GM23248 (cell line): Measurements from ENCODE around the gene SRD5A3. TPM values are rescaled to one million over a fixed set of nuclear protein-coding genes. Genes with fewer than 3 reads are reported as not detected.
"Not testable (repeated sequence)": the region's sequence is repeated elsewhere in the genome, so short reads cannot be mapped to it uniquely, and the experiment has no call there.

Experiments
- DNase-seq: peaks from one replicate; pipeline ENCODE4 v3.0.0-alpha.2; 2015
- H2AFZ ChIP-seq: fragments of 200-600 bp; sonication (generic); 2 replicates; pipeline ENCODE4 v1.6.1; 2016; ENCODE audit warnings: antibody characterized with exemption
- H3F3A ChIP-seq: fragments of 200-600 bp; sonication (generic); 2 replicates; pipeline ENCODE4 v1.6.1; 2016; ENCODE audit warnings: mild to moderate bottlenecking, antibody characterized with exemption, mixed run types; ENCODE audit not compliant: insufficient read depth
- H3K27ac ChIP-seq: fragments of 200-600 bp; sonication (generic); 2 replicates; pipeline ENCODE4 v1.5.1; 2016; ENCODE audit warnings: mild to moderate bottlenecking
- H3K27me3 ChIP-seq: fragments of 200-600 bp; sonication (generic); replicated peaks from 2 replicates; pipeline ENCODE4 v1.6.1; 2016; ENCODE audit warnings: mild to moderate bottlenecking; ENCODE audit not compliant: insufficient read depth
- H3K36me3 ChIP-seq: fragments of 200-600 bp; sonication (generic); 2 replicates; pipeline ENCODE4 v1.6.1; 2016; ENCODE audit warnings: low read depth, mild to moderate bottlenecking
- H3K4me1 ChIP-seq: fragments of 200-600 bp; sonication (generic); 2 replicates; pipeline ENCODE4 v1.6.1; 2016; ENCODE audit warnings: mild to moderate bottlenecking; ENCODE audit not compliant: insufficient read depth
- H3K4me2 ChIP-seq: fragments of 200-600 bp; sonication (generic); one replicate; pipeline ENCODE4 v1.6.1; 2016; ENCODE audit warnings: mild to moderate bottlenecking; ENCODE audit not compliant: unreplicated experiment
- H3K4me3 ChIP-seq: fragments of 200-600 bp; sonication (generic); 2 replicates; pipeline ENCODE4 v1.5.1; 2016; ENCODE audit warnings: mild to moderate bottlenecking
- H3K79me2 ChIP-seq: fragments of 200-600 bp; sonication (generic); 2 replicates; pipeline ENCODE4 v1.6.1; 2016; ENCODE audit warnings: mild to moderate bottlenecking; ENCODE audit not compliant: insufficient read depth
- H3K9ac ChIP-seq: fragments of 200-600 bp; sonication (generic); 2 replicates; pipeline ENCODE4 v1.6.1; 2016; ENCODE audit warnings: mild to moderate bottlenecking
- H3K9me2 ChIP-seq: fragments of 200-600 bp; sonication (generic); 2 replicates; pipeline ENCODE4 v1.6.1; 2016; ENCODE audit warnings: mixed run types, mild to moderate bottlenecking, moderate library complexity; ENCODE audit not compliant: insufficient read depth
- H3K9me3 ChIP-seq: fragments of 200-600 bp; sonication (generic); one replicate; pipeline ENCODE4 v1.6.1; 2017; ENCODE audit warnings: low read depth
- H4K20me1 ChIP-seq: fragments of 200-600 bp; sonication (generic); 2 replicates; pipeline ENCODE4 v1.6.0; 2016; ENCODE audit not compliant: insufficient read depth
- EZH2 ChIP-seq: fragments of 200-600 bp; sonication (generic); IDR thresholded peaks from 2 replicates; pipeline ENCODE4 v1.6.1; 2018; ENCODE audit warnings: antibody characterized with exemption, mild to moderate bottlenecking; ENCODE audit not compliant: insufficient read depth, poor library complexity, severe bottlenecking
- EZH2phosphoT487 ChIP-seq: fragments of 200-600 bp; sonication (generic); IDR thresholded peaks from 2 replicates; pipeline ENCODE4 v1.6.1; 2018; ENCODE audit warnings: antibody characterized with exemption, moderate library complexity, mild to moderate bottlenecking, low read depth; ENCODE audit not compliant: insufficient read depth
- WGBS, 2 experiments: methylation state at CpG; one replicate each; pipeline ENCODE4 v1.1.6; 2015 to 2017; ENCODE audit warnings: low lambda C conversion rate in 2 of 2, low coverage in 1 of 2; ENCODE audit errors: missing lambda C conversion rate in 2 of 2; 5-methylcytosine and 5-hydroxymethylcytosine counted together
- in situ Hi-C: fragments of 300-500 bp; cut with MboI; formaldehyde crosslinking; loops from 2 replicates; pipeline ENCODE4 v1.15.0; 2020
- polyA plus RNA-seq: library from polyadenylated mRNA; unstranded; fragments of >200 nt; fragmentation: Nextera tagmentation; extraction: Ambion mirVana; gene quantifications from 2 replicates; pipeline ENCODE4 v1.2.1, GENCODE V29; 2016
- total RNA-seq: library from RNA; depleted of rRNA; stranded (reverse); fragments of >200 nt; shearing (Covaris generic); gene quantifications from 2 replicates; pipeline ENCODE4 v1.2.3, GENCODE V29; 2014

The SRD5A3 gene
- total and polyA plus RNA-seq, 2 experiments from 2014 or later = 20.6 to 54.2 TPM

- Histone ChIP-seq H2AFZ (peak overlapping the region; percentile 92), H3K79me2 (peaks cover 56% of the 10 kb centered on the region), H3K4me2 (peak overlapping the region; percentile 89), H3K27me3 (no peaks in the 10 kb centered on the region), H3K9ac (peak overlapping the region; percentile 87), H3F3A (peaks cover 30% of the 10 kb centered on the region), H3K27ac (peak overlapping the region; percentile 85), H3K9me3 (no peaks in the 10 kb centered on the region), H3K36me3 (no peaks in the 10 kb centered on the region), H4K20me1 (no peaks in the 10 kb centered on the region), H3K4me3 (peak overlapping the region; percentile 84), H3K4me1 (peaks cover 26% of the 10 kb centered on the region), H3K9me2 (no peaks in the 10 kb centered on the region)
- DNase-seq = peak; percentile 63
- 64 to 68% methylated on average over 3 of the region's 3 CpGs for WGBS, 2 experiments
- in situ Hi-C loops = no loop called here
- TF ChIP-seq EZH2 = no peak
- no peak for TF ChIP-seq EZH2phosphoT487
Observed at GRCh38 chr4:55347610-55348228, 1.7 kb downstream of the SRD5A3 start.

GRCh38 chr4:55348466-55348865, 2.4 kb downstream of the SRD5A3 start:
- Histone ChIP-seq H3K9ac (peak overlapping the region; percentile 87), H4K20me1 (no peaks in the 10 kb centered on the region), H3K36me3 (no peaks in the 10 kb centered on the region), H3K4me3 (peak overlapping the region; percentile 84; the same call in 1 of the 2 replicates), H3K27ac (peak overlapping the region; percentile 85), H3K4me1 (peaks cover 26% of the 10 kb centered on the region), H3K4me2 (peak overlapping the region; percentile 89), H3K79me2 (peaks cover 56% of the 10 kb centered on the region), H2AFZ (peak overlapping the region; percentile 92; the same call in 1 of the 2 replicates), H3K27me3 (no peaks in the 10 kb centered on the region), H3K9me2 (no peaks in the 10 kb centered on the region), H3K9me3 (no peaks in the 10 kb centered on the region), H3F3A (peaks cover 30% of the 10 kb centered on the region)
- in situ Hi-C loops = no loop called here
- DNase-seq = peak; percentile 68
- no peak for TF ChIP-seq EZH2
- no peak for TF ChIP-seq EZH2phosphoT487
- whole genome bisulfite sequencing, 2 experiments = 3 to 8% methylated on average over 3 of the region's 3 CpGs

GRCh38 chr4:55350870-55351269, 4.8 kb downstream of the SRD5A3 start:
- H3K9me2 ChIP-seq, H3K4me3 ChIP-seq, H3K36me3 ChIP-seq, H3K4me2 ChIP-seq, H3K27me3 ChIP-seq, in situ Hi-C loops, H3K9me3 ChIP-seq, H3K27ac ChIP-seq, H3K9ac ChIP-seq, H2AFZ ChIP-seq, H4K20me1 ChIP-seq: not testable (repeated sequence)
- H3K4me1 ChIP-seq = peaks cover 26% of the 10 kb centered on the region
- DNase-seq = peak; percentile 62
- WGBS, 2 experiments = 75 to 78% methylated on average over 10 of the region's 10 CpGs
- peaks cover 22% of the 10 kb centered on the region for H3F3A ChIP-seq
- peaks cover 56% of the 10 kb centered on the region for H3K79me2 ChIP-seq

GRCh38 chr4:55351824-55352223, 5.8 kb downstream of the SRD5A3 start:
- TF ChIP-seq EZH2 = no peak
- no peak for TF ChIP-seq EZH2phosphoT487
- Histone ChIP-seq H3K79me2 (peaks cover 56% of the 10 kb centered on the region), H3K9ac (no peak overlapping the region), H3K4me3 (no peak overlapping the region), H3K27ac (no peak overlapping the region), H3K4me2 (no peak overlapping the region), H3K9me3 (no peaks in the 10 kb centered on the region), H4K20me1 (no peaks in the 10 kb centered on the region), H3K9me2 (no peaks in the 10 kb centered on the region), H3K27me3 (no peaks in the 10 kb centered on the region), H3K4me1 (peaks cover 34% of the 10 kb centered on the region), H3F3A (peaks cover 22% of the 10 kb centered on the region), H3K36me3 (no peaks in the 10 kb centered on the region), H2AFZ (no peak overlapping the region)
- in situ Hi-C loops = no loop called here
- DNase-seq = no peak

GRCh38 chr4:55352726-55353125, 6.7 kb downstream of the SRD5A3 start:
- DNase-seq = no peak
- 89 to 99% methylated on average over 2 of the region's 2 CpGs for WGBS, 2 experiments
- no peak for TF ChIP-seq EZH2
- no peak for TF ChIP-seq EZH2phosphoT487
- no peaks in the 10 kb centered on the region for H3K36me3 ChIP-seq
- H3K27me3 ChIP-seq = no peaks in the 10 kb centered on the region
- no peak overlapping the region for H3K4me2 ChIP-seq
- H3K9me2 ChIP-seq = no peaks in the 10 kb centered on the region
- no peak overlapping the region for H3K4me3 ChIP-seq
- H3K9me3 ChIP-seq = no peaks in the 10 kb centered on the region
- H3K4me1 ChIP-seq = peaks cover 33% of the 10 kb centered on the region
- no peak overlapping the region for H2AFZ ChIP-seq
- no peak overlapping the region for H3K27ac ChIP-seq
- peaks cover 49% of the 10 kb centered on the region for H3K79me2 ChIP-seq
- no peak overlapping the region for H3K9ac ChIP-seq
- in situ Hi-C loops = no loop called here
- H3F3A ChIP-seq = peaks cover 19% of the 10 kb centered on the region
- no peaks in the 10 kb centered on the region for H4K20me1 ChIP-seq

GRCh38 chr4:55353228-55353747, 7.2 kb downstream of the SRD5A3 start:
- not testable (repeated sequence) for H3K36me3 ChIP-seq

More at GRCh38 chr4:55353228-55353747, 7.2 kb downstream of the SRD5A3 start:
- WGBS, 2 experiments = 95 to 96% methylated on average over 13 of the region's 13 CpGs
- H2AFZ ChIP-seq, H3K4me2 ChIP-seq, H3K27ac ChIP-seq, H3K27me3 ChIP-seq, H3K9me2 ChIP-seq, in situ Hi-C loops, H3K4me3 ChIP-seq, H4K20me1 ChIP-seq, H3K9ac ChIP-seq, H3K9me3 ChIP-seq, DNase-seq: not testable (repeated sequence)
- peaks cover 19% of the 10 kb centered on the region for H3F3A ChIP-seq
- H3K4me1 ChIP-seq = peaks cover 31% of the 10 kb centered on the region
- peaks cover 43% of the 10 kb centered on the region for H3K79me2 ChIP-seq
